OCI-M1 (cell line): ENCODE results near the gene PLAAT3.
"Not testable (repeated sequence)": the region's sequence is repeated elsewhere in the genome, so short reads cannot be mapped to it uniquely, and the experiment has no call there.

Experiments
- DNase-seq: peaks from one replicate; lab custom pipeline; 2025; lab: John Stamatoyannopoulos, UW

The PLAAT3 gene

GRCh38 chr11:63609536-63609935, 4.7 kb downstream of the PLAAT3 start:
- DNase-seq: no peak

GRCh38 chr11:63608353-63609345, 5.6 kb downstream of the PLAAT3 start:
- no peak for DNase-seq

- peak; percentile 13 for DNase-seq
These were observed 11.1 kb downstream of the PLAAT3 start for GRCh38 chr11:63603180-63603518.

- DNase-seq: not testable (repeated sequence)
These were observed 11.7 kb downstream of the PLAAT3 start for GRCh38 chr11:63602290-63603179.

GRCh38 chr11:63599211-63600122, 14.8 kb downstream of the PLAAT3 start:
- DNase-seq: no peak

- no peak for DNase-seq
These were observed 15.7 kb downstream of the PLAAT3 start for GRCh38 chr11:63598556-63598955.

- DNase-seq: no peak
These were observed 18.9 kb downstream of the PLAAT3 start for GRCh38 chr11:63595296-63595695.

GRCh38 chr11:63592975-63593395, 21.2 kb downstream of the PLAAT3 start:
- DNase-seq: peak; percentile 30

- no peak for DNase-seq
These were observed 24.0 kb downstream of the PLAAT3 start for GRCh38 chr11:63590024-63590788.

- DNase-seq: no peak
These were observed 25.2 kb downstream of the PLAAT3 start for GRCh38 chr11:63589000-63589399.

GRCh38 chr11:63586451-63587166, 27.6 kb downstream of the PLAAT3 start:
- no peak for DNase-seq

- DNase-seq: no peak
These were observed 30.9 kb downstream of the PLAAT3 start for GRCh38 chr11:63583357-63583677.

GRCh38 chr11:63581224-63581623, 33.0 kb downstream of the PLAAT3 start:
- not testable (repeated sequence) for DNase-seq

GRCh38 chr11:63578882-63579281, 35.4 kb downstream of the PLAAT3 start:
- not testable (repeated sequence) for DNase-seq

GRCh38 chr11:63574856-63575602, 39.2 kb downstream of the PLAAT3 start:
- DNase-seq: peak; percentile 43

GRCh38 chr11:63573881-63574855, 40.1 kb downstream of the PLAAT3 start:
- peak; percentile 97 for DNase-seq

GRCh38 chr11:63572026-63572688, 42.1 kb downstream of the PLAAT3 start:
- peak; percentile 48 for DNase-seq

GRCh38 chr11:63569570-63569969, 44.7 kb downstream of the PLAAT3 start:
- DNase-seq: no peak
